MM.1S (cell line): ENCODE measurements around the gene GPC1.

Experiments
- DNase-seq: peaks from one replicate; pipeline ENCODE4 v3.0.0-alpha.2; 2015
- H2AFZ ChIP-seq: fragments of 300-600 bp; sonication (generic); 2 replicates; pipeline ENCODE4 v1.6.0; 2016; ENCODE audit warnings: antibody characterized with exemption, low read length
- H3F3A ChIP-seq: fragments of 300-600 bp; sonication (generic); 2 replicates; pipeline ENCODE4 v1.6.1; 2016; ENCODE audit warnings: mild to moderate bottlenecking, antibody characterized with exemption, low read length, moderate library complexity, mixed read lengths; ENCODE audit not compliant: insufficient read depth
- H3K27ac ChIP-seq: fragments of 300-600 bp; sonication (generic); 2 replicates; pipeline ENCODE4 v1.5.1; 2016; ENCODE audit warnings: mild to moderate bottlenecking, low read length
- H3K27me3 ChIP-seq: fragments of 300-600 bp; sonication (generic); replicated peaks from 2 replicates; pipeline ENCODE4 v1.6.0; 2016; ENCODE audit warnings: low read length; ENCODE audit not compliant: insufficient read depth
- H3K36me3 ChIP-seq: fragments of 300-600 bp; sonication (generic); replicated peaks from 2 replicates; pipeline ENCODE4 v1.6.1; 2016; ENCODE audit warnings: mild to moderate bottlenecking, low read length, mixed read lengths; ENCODE audit not compliant: insufficient read depth
- H3K4me1 ChIP-seq: fragments of 300-600 bp; sonication (generic); 2 replicates; pipeline ENCODE4 v1.6.1; 2016; ENCODE audit warnings: low read length, mixed read lengths
- H3K4me2 ChIP-seq: fragments of 300-600 bp; sonication (generic); 2 replicates; pipeline ENCODE4 v1.6.0; 2016; ENCODE audit warnings: low read depth, low read length
- H3K4me3 ChIP-seq: fragments of 300-600 bp; sonication (generic); 2 replicates; pipeline ENCODE4 v1.5.1; 2016; ENCODE audit warnings: low read length, mixed read lengths
- H3K79me2 ChIP-seq: fragments of 300-600 bp; sonication (generic); 2 replicates; pipeline ENCODE4 v1.6.1; 2016; ENCODE audit warnings: mixed run types, low read length, mixed read lengths
- H3K9ac ChIP-seq: fragments of 300-600 bp; sonication (generic); 2 replicates; pipeline ENCODE4 v1.6.1; 2016; ENCODE audit warnings: low read length, mixed read lengths
- H3K9me2 ChIP-seq: fragments of 300-600 bp; sonication (generic); replicated peaks from 2 replicates; pipeline ENCODE4 v1.6.1; 2016; ENCODE audit warnings: mild to moderate bottlenecking, low read length, mixed read lengths; ENCODE audit not compliant: insufficient read depth
- H3K9me3 ChIP-seq: fragments of 300-600 bp; sonication (generic); replicated peaks from 2 replicates; pipeline ENCODE4 v1.6.1; 2016; ENCODE audit warnings: mild to moderate bottlenecking, low read length, mixed read lengths; ENCODE audit not compliant: insufficient read depth
- H4K20me1 ChIP-seq: fragments of 300-600 bp; sonication (generic); 2 replicates; pipeline ENCODE4 v1.6.1; 2016; ENCODE audit warnings: mild to moderate bottlenecking, low read length, moderate library complexity, mixed read lengths; ENCODE audit not compliant: insufficient read depth
- CTCF ChIP-seq: fragments of 300-600 bp; sonication (generic); IDR thresholded peaks from 2 replicates; pipeline ENCODE4 v1.5.1; 2016; ENCODE audit warnings: antibody characterized with exemption, low read length, mixed read lengths
- EZH2 ChIP-seq: fragments of 300-600 bp; sonication (generic); optimal IDR thresholded peaks from 2 replicates; pipeline ENCODE3; 2017; ENCODE audit warnings: low read depth, mild to moderate bottlenecking, antibody characterized with exemption, low read length, mixed read lengths
- EZH2phosphoT487 ChIP-seq: fragments of 300-600 bp; sonication (generic); IDR thresholded peaks from 2 replicates; pipeline ENCODE4 v1.6.1; 2018; ENCODE audit warnings: antibody characterized with exemption, low read length

GPC1 gene

GRCh38 chr2:240401781-240402551, 33.5 kb upstream of the GPC1 start:
- no peak overlapping the region for H3K4me2 ChIP-seq

GRCh38 chr2:240402566-240403272, 32.7 kb upstream of the GPC1 start:
- H3K9me3 ChIP-seq: no peaks in the 10 kb centered on the region
- no peaks in the 10 kb centered on the region for H3K9me2 ChIP-seq
- TF ChIP-seq EZH2 (no peak), EZH2phosphoT487 (no peak), CTCF (no peak)
- no peak overlapping the region for H3K9ac ChIP-seq
- H3K27ac ChIP-seq: no peak overlapping the region
- H4K20me1 ChIP-seq: no peaks in the 10 kb centered on the region
- H2AFZ ChIP-seq: no peak overlapping the region
- no peak overlapping the region for H3K4me3 ChIP-seq
- DNase-seq: no peak
- no peaks in the 10 kb centered on the region for H3K79me2 ChIP-seq
- no peaks in the 10 kb centered on the region for H3K36me3 ChIP-seq
- H3K4me2 ChIP-seq: peak overlapping the region; percentile 24; the same call in 1 of the 2 replicates
- no peaks in the 10 kb centered on the region for H3F3A ChIP-seq
- peaks cover 52% of the 10 kb centered on the region for H3K27me3 ChIP-seq
- H3K4me1 ChIP-seq: no peaks in the 10 kb centered on the region

More at GRCh38 chr2:240401781-240402551, 33.5 kb upstream of the GPC1 start:
- Histone ChIP-seq H3K4me3 (no peak overlapping the region), H4K20me1 (no peaks in the 10 kb centered on the region), H3K9me3 (no peaks in the 10 kb centered on the region), H3K9ac (no peak overlapping the region), H3K9me2 (no peaks in the 10 kb centered on the region), H3K27ac (no peak overlapping the region), H3K79me2 (no peaks in the 10 kb centered on the region), H3K27me3 (peaks cover 56% of the 10 kb centered on the region), H2AFZ (no peak overlapping the region), H3F3A (no peaks in the 10 kb centered on the region), H3K4me1 (no peaks in the 10 kb centered on the region), H3K36me3 (no peaks in the 10 kb centered on the region)
- TF ChIP-seq EZH2phosphoT487 (no peak), EZH2 (no peak), CTCF (no peak)
- DNase-seq: no peak

- Histone ChIP-seq H3K4me3 (no peak overlapping the region), H3K4me1 (no peaks in the 10 kb centered on the region), H3K36me3 (no peaks in the 10 kb centered on the region), H4K20me1 (no peaks in the 10 kb centered on the region), H3F3A (no peaks in the 10 kb centered on the region), H3K4me2 (peak overlapping the region; percentile 24; the same call in 1 of the 2 replicates), H3K27ac (no peak overlapping the region; the same call in 1 of the 2 replicates), H3K79me2 (no peaks in the 10 kb centered on the region), H3K9me2 (no peaks in the 10 kb centered on the region), H3K27me3 (peaks cover 52% of the 10 kb centered on the region), H2AFZ (no peak overlapping the region), H3K9ac (no peak overlapping the region), H3K9me3 (no peaks in the 10 kb centered on the region)
- TF ChIP-seq EZH2 (no peak), CTCF (no peak), EZH2phosphoT487 (no peak)
- peak; percentile 30 for DNase-seq
These were observed 31.9 kb upstream of the GPC1 start for GRCh38 chr2:240403396-240404104.
